NCI-H2171 treated with DMSO at 0.1 percent for 48 hours (cell line): ENCODE measurements around the gene GFER.

Experiments used
- DNase-seq: peaks from one replicate; lab custom pipeline; 2025; lab: John Stamatoyannopoulos, UW

The GFER gene

GRCh38 chr16:1990351-1991134 is 6.5 kb downstream of the GFER start:
- peak; percentile 22 for DNase-seq

DNA sequence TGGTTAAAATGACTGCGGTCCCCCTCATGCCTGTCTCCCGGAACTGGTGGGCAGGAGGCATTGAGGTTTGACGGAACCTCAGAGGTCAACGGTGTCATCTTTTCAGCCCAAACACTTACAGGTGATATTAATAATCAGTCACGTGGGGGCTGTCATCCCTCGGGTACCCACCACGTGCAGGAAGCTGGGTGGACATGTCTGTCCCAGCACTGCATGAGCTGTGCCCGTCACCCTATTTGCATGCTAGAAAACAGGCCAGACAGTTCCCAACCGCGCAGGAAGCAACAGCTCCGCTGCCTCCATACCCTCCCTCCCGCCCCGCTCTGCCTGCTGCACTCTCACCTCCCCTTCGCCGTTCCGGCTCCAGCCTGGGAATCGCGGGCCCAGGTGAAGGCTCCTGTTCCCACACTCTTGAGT is 7.2 kb downstream of the GFER start:
- no peak for DNase-seq

- no peak for DNase-seq
Observed at GRCh38 chr16:1991588-1991947, 7.6 kb downstream of the GFER start.

GRCh38 chr16:1991948-1992703 is 8.1 kb downstream of the GFER start:
- no peak for DNase-seq

- no peak for DNase-seq
Observed at GRCh38 chr16:1992704-1993317, 8.8 kb downstream of the GFER start.

- no peak for DNase-seq
Observed at GRCh38 chr16:1993731-1994131, 9.7 kb downstream of the GFER start.

DNA sequence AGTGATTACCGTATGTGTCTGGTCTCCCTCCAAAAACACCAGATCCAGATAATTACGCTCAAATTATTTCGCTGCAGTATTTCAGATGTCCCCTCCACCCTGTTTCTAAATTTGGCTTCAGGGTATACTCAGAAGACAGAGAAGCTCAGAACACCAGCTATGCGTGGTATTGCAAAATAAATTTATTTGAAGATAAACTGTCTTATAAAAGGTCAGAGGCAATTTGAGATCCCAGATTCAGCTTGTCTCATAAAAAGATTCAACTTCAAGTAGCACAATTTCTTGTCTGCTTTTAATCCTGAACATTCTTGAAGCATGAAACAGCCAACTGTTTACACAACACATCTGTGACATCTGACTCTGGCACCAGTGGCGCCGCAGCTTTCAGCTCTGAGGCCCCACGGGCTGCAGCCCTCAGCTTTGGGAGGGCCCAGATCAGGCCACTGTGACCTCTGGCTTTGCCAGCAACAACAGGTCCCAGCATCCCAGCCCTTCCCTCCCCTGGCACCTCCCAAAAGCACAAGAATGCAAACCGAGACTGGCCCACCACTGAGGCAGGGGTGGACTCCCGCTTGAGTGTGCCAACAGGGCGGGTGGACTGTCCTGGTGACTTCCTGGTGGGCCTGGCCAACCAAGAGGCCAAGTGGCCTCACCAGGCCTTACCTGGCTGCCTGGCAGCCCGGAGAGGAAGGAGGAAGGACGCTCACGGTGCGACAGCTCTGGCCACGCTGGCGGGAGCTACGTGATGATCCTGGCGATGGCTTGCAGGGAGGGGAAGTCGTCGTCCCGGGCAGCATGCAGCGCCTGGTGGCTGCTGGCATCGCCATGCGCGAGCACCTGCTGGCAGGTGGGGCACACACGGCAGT is 13.7 kb downstream of the GFER start:
- no peak for DNase-seq

DNA sequence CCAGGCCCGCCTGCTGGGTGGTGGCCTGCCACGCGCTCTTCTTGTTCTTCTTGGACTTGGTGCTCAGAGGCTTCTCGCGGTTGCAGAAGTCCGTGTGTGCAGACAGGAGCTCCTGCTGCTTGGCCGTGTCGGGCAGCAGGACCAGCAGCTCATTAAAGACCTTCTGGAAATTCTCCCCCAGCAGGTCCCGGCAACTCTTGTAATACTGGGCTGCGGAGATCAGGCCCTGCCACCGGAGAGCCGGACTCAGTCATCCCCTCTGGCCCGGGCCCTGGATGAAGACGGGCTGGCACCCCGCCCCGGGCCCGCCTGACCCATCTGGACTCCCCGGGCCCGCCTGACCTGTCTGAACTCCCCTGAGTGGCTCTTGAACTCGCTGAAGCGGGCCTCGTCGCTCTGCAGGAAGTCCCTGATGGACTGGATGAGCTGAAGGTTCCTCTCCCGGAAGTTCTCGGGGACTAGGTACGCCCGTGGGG is 14.4 kb downstream of the GFER start:
- no peak for DNase-seq

DNA sequence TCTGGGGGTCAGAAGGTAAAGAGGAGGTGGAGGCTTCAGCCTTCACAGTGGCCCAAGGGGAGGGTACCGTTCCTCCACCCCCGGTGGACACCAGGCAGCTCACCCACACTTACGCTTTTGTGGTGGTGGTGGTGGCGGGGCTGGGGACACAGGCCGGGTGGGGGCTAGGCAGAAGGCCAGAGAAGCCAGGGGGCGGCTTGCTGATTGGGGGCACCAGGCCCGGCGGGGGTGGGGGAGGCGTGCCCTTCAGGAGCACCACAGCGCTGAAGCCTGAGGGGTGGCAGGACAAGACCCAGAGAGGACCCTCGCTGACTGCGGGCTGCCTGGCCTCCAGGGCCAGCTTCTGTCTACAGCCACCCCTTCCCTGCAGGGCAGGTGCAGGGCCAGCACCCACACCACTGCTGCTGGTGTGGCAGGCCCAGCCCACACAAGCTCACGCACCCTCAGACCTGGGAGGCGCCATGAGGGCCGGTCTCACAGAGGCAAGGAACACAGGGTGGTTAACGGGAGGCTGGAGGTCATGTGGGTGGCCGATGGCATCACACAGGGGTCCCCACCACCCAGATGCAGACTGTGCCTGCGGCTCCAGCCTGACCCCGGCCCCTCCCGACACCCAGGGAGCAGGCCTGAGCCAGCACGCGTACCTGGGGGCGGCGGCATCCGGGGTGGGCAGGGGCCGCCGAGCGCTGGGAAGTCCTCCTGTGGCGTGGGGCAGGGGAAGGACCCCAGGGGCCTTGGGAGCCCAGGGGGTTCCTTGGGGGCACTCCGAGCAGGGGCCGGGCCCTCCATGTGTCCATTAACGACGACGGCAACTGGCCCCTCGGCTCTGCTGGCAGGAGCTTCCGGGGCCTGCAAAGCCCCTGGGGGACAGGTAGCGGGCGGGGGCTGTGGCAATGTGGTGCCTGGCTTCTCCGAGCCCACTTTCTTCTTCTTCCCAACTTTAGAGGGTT is 15.1 kb downstream of the GFER start:
- DNase-seq = no peak

DNA sequence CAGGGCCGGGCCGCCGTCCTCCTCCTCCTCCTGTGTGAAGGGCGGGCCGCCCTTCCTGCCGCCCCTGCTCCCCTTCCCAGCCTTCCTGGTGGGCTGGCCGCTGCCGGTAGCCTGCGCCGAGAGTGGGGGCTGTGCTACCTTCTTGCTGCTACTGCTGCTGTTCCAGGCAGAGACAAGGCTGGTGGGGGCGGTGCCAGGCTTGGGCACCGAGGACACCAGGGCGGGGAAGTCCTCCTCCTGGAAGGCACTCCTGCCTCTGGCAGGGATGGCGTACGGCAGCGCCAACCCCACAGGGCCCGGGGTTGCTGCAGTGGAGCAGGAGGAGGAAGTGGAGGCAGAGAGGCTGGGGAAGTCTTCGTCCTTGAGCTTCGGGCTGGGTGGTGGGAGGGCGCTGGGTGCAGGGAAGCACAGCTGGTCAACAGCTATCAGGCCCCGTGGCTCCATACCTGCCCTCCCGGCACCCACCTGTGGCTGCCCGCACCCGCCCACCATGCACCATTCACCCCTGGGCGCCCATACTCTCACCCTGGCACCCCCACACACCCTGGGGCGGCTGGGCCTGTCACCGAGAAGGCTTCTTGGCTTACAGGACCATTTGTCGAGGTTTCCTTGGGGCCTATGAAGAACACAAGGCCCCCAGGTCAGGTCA is 16.0 kb downstream of the GFER start:
- no peak for DNase-seq

DNA sequence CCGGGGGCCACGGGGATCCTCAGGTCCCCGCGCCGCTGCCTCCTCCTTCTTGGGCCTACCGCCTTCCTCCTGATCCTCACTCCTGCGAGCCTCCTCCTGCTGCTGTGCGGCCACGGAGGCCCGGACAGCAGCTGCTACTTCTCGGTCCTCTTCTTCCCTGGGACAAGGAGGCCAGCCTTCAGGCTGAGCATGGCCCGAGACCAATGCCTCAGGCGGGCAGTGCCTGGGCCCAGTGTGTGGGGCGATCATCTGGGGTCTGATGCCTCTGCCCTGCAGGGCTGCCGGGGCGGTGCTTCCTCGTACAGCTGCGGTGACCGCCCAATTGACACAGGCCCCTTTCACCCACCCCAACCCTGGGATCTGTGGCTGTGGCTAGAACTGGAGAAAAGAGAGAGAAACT is 17.0 kb downstream of the GFER start:
- no peak for DNase-seq

DNA sequence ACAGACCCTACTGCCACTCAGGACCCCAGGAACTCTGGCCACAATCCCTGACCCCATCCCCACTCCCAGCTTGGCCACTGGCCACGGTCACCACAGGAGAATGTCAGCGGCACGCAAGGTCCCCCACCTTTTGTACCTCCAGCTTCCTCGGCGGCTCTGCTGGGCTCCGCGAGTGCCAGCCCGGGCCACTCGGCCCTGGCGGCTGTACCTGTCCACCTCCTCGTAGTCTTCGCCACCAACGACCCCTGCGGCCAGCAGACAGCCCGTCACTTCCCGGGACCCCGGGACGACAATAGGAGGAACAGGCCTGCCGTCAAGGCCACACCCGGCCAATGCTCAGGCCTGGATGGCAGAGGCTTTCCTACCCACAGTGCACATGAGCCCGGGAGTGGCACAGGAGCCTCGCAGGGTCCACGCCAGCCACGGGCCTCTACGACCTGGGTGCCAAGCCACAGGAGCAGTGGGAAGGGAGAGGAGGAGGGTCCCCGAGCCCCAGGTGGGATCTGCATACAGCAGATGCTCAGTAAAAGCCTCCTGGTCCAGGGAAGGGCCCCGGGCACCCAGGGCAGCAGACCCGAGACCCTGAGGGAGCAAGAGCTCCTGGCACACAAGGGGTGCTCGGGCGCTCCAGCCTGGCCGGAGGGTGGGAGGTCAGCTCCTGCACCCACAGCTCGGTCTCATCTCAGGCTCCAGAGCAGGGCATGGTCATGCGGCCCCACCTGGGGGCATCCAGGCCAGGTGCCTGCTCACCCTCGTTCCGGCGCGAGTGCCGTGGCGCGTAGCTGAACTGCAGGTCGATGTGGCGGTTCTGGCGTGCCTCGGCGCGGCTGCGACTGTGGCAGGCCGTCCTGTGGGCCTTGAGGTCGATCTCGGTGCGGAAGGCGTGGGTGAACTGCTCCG is 17.7 kb downstream of the GFER start:
- no peak for DNase-seq

- DNase-seq = no peak
Observed at GRCh38 chr16:2002406-2003230, 18.6 kb downstream of the GFER start.

GRCh38 chr16:2003231-2003826 is 19.3 kb downstream of the GFER start:
- no peak for DNase-seq

GRCh38 chr16:2003827-2004641 is 20.0 kb downstream of the GFER start:
- DNase-seq = peak; percentile 94

DNA sequence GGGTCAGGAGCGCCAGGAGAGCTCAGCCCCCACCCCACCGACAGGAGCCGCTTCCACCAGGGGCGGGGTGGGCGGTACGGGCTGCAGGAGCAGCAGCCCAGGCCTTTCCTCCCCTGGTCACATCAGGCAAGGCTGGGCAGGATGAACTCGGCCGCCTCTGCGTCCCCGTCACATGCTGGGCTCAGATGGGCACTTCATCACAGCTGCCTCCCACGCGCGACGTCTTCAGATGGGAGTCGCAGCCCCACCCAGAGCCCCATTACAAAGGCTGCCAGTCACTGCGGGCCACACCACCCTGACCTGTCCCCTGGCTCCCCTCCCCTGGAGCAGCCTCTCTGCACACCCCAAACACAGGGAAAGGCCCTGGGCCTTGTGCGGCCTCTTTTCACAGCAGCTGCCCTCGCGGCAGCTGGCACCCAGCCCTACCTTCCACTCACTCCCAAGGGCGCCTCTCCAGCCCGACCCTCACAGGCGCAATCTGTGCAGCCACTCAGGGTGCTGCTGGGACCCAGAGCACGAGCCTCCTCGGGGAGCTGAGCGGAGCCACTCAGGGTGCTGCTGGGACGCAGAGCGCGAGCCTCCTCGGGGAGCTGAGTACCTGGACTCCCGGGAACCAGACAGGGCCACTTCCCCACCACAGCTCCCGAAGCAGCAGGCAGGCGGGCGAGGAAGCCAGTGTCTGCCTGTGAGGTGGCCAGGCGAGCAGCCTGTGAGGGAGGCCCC is 21.0 kb downstream of the GFER start:
- DNase-seq = peak; percentile 60
